Suprapubic skin (tissue), 2 donors: ENCODE measurements around the gene OR11H7.

Source experiments
- EP300 ChIP-seq: sonication (generic); formaldehyde crosslinking; IDR thresholded peaks from one replicate; pipeline ENCODE4 v1.6.1; 2017; ENCODE audit warnings: antibody characterized with exemption
- POLR2A ChIP-seq, 2 donors: fragments of 450-650 bp; IDR thresholded peaks; one replicate each; pipeline ENCODE4 v1.6.1; 2017; ENCODE audit warnings: antibody characterized with exemption in 2 of 2, mild to moderate bottlenecking in 2 of 2, moderate library complexity in 2 of 2

DNA sequence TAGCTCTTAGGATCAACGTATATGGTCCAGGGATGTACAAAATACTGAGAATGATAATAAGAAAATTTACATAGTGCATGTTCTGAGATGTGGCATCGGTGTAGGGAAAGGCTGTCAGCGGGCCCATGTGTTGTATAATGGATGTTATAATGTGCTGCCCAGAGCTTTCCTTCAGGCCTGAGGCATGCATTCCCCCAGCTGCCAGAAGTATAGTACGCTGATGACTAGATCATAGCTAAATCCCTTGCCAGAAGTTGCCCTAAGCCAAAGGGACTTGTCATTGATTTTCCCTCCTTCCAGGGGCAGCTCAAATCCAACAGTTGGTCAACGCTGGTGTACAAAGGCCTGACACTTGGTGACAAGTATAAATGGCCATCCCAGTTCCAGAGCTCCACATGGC lies 44.6 kb upstream of the OR11H7 start:
- no peak for TF ChIP-seq EP300
- no peak for TF ChIP-seq POLR2A (IDR thresholded peaks at IDR 0.05)
